HL-60/S4 (cell line): ENCODE results near the gene ATP6V0A4.

Experiments
- in situ Hi-C: fragments of 300-500 bp; cut with MboI; formaldehyde crosslinking; loops from 2 replicates; pipeline ENCODE4 v1.14.3; 2022; ENCODE audit warnings: low sequenced_read_pairs

ATP6V0A4 gene

DNA sequence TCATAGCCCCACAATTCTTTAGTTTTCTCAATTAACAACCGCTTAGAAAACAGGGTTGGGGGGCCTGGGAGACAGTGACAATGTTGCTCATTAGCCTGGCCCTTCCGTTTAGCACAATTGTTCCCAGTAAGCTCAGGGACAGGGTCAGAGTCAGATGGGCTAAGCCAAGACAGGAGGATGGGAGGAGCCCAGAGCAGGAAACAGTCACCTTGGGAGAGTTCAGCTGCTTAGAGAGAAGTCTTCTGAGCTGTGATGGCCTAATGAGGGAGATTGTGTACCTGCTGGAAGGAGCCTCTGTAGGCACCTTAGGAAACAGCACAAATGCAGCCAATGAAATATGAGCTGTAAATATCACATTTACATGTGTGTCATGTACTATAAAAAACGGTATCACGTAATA lies 132.7 kb downstream of the ATP6V0A4 start:
- in situ Hi-C loops = no loop called here

DNA sequence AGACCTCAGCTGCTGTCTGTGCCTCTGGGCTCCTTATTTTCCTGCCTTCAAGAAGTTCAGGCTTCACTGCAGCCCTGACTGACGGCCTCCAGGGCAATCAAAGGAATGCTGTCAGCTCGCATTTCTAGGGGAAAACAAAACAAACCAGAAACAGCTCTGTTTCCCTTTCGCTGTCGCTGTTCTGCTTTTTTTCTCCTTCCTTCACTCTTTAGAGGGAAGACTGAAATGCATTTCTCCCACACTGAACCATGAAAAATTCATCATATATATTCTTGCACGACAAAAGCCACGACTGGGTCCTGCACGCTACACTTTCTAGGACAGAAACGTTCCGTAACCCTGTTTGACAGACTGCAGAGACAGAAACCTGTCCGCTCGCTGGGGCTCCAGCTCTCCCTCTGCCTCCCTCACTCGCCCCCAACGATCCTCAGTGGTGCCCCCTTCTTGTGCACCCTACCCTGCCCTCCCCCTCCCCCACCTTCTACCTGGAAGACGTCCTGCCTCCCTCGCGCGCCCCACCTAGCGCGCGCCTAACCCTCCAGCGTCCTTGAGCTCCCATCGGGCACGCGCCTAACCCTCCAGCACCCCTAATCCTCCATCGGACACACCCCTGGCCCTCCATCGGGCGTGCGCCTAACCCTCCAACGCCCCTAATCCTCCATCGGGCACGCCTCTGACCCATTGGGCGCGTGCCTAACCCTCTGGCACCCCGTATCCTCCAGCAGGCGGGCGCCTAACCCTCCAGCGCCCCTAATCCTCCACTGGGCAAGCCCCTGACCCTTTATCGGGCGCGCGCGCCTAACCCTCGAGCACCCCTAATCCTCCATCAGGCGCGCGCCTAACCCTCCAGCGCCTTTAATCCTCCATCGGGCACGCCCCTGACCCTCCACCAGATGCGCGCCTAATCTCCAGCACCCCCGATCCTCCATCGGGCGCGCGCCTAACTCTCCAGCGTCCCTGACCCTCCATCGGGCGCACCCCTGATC lies 134.0 kb downstream of the ATP6V0A4 start:
- in situ Hi-C loops = no loop called here

DNA sequence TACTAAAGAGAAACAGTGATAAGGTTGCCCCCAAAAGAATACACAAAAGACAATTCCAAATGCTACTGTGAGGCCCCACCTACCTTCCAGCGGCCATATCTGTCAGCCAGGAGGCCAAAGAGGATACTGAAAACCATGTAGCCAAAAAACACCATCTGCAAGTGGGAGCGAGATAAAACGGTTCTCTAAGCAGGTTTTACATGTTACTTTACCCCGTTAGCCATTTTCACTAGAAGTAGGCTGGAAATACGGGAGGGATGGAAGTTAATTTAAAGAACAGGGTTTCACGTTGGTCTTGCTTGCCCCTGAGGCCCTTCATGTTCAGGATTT lies 135.0 kb downstream of the ATP6V0A4 start:
- in situ Hi-C loops = no loop called here

DNA sequence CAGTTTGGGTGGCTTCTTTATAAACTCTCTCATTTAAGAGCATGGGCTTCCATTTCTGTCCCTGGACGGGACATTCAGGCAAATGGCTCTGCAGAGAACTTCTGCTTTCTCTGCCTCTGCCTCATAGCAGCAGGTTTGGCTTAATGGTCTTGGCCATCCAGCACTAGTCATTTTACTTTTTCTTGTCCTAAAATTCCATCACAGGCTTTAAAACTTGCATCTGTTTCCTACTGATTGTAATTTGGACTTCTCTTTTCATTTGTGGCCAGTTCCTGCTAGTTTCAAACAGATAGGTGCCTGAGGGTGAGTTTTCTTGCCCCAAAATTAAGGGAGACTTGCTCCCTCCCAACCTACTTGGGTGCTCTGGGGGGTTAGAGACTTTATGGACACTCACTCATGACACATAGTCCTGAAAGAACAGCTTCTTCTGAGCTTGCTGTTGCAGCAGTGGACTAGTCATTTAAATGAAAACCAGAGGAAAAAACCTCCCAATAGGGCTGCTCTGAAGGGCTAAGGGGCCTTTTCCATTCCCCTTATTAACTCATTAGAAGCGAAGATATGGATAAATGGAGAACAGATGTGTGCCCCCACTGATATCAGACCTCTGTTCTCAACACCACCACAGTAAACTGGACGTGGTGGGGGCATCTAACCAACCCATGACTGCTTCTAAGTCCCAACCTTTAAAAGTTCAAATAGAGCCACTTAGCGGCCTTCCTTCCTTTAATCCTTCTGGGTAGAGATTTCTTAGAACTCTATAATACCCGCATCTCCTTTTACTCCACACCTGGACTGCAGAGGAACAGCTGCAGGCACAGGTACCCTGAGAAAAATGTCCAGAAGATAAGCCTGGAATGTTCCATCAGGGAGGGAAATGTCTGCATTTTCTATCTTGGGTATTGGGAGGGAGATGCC lies 135.7 kb downstream of the ATP6V0A4 start:
- in situ Hi-C loops = no loop called here

DNA sequence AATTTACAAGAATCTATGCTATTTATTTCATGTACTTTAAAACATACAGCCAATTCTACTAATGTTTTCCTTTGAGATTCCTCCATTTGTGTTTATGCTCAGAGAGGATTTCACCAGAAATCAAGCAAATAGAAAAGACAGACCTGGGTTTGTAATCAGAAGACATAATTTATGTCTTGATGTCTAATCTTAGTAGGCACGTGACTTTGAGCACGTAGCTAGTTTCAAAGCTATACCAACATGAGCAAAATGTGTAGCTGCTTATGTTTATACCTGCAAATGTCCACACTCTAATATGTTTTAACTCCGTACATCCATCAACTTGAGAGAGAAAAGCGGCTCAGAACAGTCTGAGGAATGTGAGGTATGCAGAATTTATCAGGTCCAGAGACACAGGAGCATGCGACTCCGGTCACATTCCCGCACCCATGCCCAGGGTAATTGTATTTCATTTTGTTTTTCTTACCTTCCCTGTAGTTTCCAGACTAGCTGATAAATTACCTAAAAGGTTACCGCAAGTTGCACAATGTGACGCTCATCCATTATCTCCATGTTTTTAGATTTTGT lies 136.8 kb downstream of the ATP6V0A4 start:
- in situ Hi-C loops = no loop called here

DNA sequence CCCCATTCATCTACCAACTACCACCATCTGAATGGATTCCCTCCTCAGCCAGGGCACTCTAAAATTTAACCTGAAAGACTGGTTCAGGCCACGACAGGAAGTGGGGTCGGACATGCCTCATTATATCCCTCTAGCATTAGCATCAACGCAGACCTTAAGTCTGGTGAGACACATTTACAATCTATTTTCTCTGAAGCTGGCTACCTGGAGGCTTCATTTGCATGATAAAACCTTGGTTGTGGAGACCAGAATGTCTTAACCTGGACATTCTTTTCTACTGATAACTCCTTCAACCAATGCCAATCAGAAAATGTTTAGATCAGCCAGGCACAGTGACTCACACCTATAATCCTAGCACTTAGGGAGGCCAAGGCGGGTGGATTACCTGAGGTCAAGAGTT lies 139.1 kb downstream of the ATP6V0A4 start:
- in situ Hi-C loops = no loop called here

DNA sequence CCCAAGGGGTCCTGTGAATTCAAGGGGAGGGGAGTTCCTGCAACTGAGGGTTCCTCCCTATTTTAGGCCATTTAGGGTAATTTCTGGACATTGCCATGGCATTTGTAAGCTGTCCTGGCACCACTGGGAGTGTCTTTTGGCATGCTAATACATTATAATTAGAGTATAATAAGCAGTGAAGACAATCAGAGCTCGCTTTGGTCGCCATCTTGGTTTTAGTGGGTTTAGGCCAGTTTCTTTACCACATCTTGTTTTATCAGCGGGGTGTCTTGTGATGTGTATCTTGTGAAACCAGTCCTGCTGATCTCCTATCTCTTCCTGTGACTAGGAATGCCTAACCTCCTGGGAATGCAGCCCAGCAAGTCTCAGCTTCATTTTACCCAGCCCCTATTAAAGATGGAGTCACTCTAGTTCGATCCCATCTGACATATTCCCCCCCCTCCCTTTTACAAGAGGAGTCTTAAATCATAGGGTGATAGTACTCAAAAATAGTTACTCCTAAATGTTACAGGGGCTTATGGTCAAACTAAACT lies 140.1 kb downstream of the ATP6V0A4 start:
- in situ Hi-C loops = no loop called here

DNA sequence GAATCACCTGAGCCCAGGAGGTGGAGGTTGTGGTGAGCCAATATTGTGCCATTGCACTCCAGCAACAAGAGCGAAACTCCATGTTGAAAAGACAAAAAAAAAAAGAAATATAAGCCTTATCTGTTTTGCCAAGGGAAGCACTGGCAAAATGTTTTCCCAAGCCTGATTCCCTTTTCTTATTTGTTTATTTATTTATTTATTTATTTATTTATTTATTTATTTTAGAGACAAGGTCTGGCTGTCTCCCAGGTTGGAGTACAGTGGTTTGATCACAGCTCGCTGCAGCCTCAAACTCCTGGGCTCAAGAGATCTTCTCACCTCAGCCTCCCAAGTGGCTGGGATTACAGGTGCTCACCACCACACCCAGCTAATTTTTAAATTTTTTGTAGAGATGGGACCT lies 141.0 kb downstream of the ATP6V0A4 start:
- in situ Hi-C loops = no loop called here
